ENCODE measurements around the gene REPS1. TPM values are rescaled to one million over a fixed set of nuclear protein-coding genes. Genes with fewer than 3 reads are reported as not detected.

Gene REPS1
- total RNA-seq, 2 experiments from 2014 or later = 25.8 to 28.8 TPM

DNA sequence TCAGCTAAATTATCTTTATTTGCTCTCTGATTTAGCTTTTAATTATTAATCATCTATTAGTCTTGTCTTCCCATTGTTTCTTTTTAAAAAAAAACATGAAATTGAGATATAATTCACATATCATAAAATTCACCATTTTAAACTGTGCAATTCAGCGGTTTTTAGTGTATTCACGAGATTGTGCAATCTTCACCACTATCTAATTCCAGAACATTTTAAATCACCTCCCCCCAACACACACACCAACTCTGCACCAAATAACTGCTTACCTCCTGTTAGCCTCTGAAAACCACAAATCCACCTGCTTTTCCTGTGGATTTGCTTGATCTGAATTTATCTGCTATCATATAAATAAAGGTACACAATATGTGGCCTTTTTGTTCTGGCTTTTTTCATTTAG, 31.7 kb upstream of the REPS1 start:
- CTCF ChIA-PET = no interaction called here

DNA sequence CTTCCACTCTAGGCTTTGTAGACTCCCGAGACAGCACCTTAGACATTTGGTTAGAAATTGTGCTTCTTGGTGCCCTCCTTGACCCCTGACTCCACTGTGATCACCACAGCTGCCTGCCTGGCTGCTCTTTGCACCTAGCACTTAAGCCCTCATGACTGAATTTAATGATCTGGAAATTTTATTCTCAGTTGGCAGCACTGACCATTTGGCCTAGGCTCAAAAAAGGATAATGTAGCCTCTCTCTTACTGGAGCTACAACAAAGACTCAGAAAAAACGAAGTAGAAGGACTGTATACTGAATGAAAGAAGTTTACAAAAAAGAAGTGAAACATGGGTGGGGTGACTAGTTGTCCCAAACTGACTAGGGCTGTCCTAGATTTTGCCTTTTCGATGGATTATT, 29.2 kb upstream of the REPS1 start:
- intact Hi-C loops (cut with micrococcal nuclease) = no loop called here
- Mint-ChIP-seq H3K9me3 (no peaks in the 10 kb centered on the region), H3K27ac (no peak overlapping the region), H3K27me3 (ENCODE audit: low read depth) (no peaks in the 10 kb centered on the region), H3K4me1 (ENCODE audit: low read depth) (no peaks in the 10 kb centered on the region), H3K4me3 (no peak overlapping the region), H3K36me3 (ENCODE audit: low read depth) (no peaks in the 10 kb centered on the region)
- no peak for DNase-seq
- CTCF ChIA-PET = no interaction called here

More for the DNA sequence above, 31.7 kb upstream of the REPS1 start:
- no peak for DNase-seq
- H3K27ac Mint-ChIP-seq = no peak overlapping the region
- no peaks in the 10 kb centered on the region for H3K36me3 Mint-ChIP-seq (ENCODE audit: low read depth)
- no peaks in the 10 kb centered on the region for H3K4me1 Mint-ChIP-seq (ENCODE audit: low read depth)
- H3K27me3 Mint-ChIP-seq (ENCODE audit: low read depth) = no peaks in the 10 kb centered on the region
- intact Hi-C loops (cut with micrococcal nuclease) = no loop called here
- no peak overlapping the region for H3K4me3 Mint-ChIP-seq
- no peaks in the 10 kb centered on the region for H3K9me3 Mint-ChIP-seq

GRCh38 chr6:139016337-139017213, 28.5 kb upstream of the REPS1 start:
- no peaks in the 10 kb centered on the region for H3K27me3 Mint-ChIP-seq (ENCODE audit: low read depth)
- CTCF ChIA-PET = no interaction called here
- no peak overlapping the region for H3K4me3 Mint-ChIP-seq
- no peak overlapping the region for H3K27ac Mint-ChIP-seq
- DNase-seq = no peak
- no peaks in the 10 kb centered on the region for H3K4me1 Mint-ChIP-seq (ENCODE audit: low read depth)
- intact Hi-C loops (cut with micrococcal nuclease) = no loop called here
- H3K36me3 Mint-ChIP-seq (ENCODE audit: low read depth) = no peaks in the 10 kb centered on the region
- no peaks in the 10 kb centered on the region for H3K9me3 Mint-ChIP-seq

DNA sequence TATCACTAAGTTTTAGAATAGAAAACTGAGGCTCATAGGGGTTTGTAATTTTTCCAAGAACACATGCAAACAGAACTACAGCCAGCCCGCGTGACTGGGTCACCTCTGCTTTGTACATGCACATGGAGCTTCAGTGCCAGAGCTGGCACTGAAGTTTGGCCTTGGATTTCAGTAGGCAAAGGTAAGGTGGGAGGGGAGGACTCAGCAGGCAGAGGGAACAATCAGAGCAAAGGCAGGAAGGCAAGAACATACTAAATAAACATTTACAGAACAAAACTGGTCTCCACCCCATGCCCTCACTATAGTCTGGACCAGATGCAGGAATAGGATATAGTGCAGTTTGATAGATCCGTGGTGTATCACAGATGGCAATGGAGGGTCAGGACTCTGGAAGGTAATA, 26.9 kb upstream of the REPS1 start:
- no peak for DNase-seq
- intact Hi-C loops (cut with micrococcal nuclease) = loop anchor here (1.0 kb wide), 1 partner anchor 29 kb away; no protein-coding TSS in a partner anchor
- Mint-ChIP-seq H3K36me3 (ENCODE audit: low read depth) (no peaks in the 10 kb centered on the region), H3K4me3 (no peak overlapping the region), H3K4me1 (ENCODE audit: low read depth) (no peaks in the 10 kb centered on the region), H3K27me3 (ENCODE audit: low read depth) (no peaks in the 10 kb centered on the region), H3K27ac (no peak overlapping the region), H3K9me3 (no peaks in the 10 kb centered on the region)
- CTCF ChIA-PET = interaction anchor here (1.2 to 1.5 kb wide), 2 partner anchors 25 to 349 kb away, joined by 4 to 5 read pairs; no protein-coding TSS in a partner anchor

DNA sequence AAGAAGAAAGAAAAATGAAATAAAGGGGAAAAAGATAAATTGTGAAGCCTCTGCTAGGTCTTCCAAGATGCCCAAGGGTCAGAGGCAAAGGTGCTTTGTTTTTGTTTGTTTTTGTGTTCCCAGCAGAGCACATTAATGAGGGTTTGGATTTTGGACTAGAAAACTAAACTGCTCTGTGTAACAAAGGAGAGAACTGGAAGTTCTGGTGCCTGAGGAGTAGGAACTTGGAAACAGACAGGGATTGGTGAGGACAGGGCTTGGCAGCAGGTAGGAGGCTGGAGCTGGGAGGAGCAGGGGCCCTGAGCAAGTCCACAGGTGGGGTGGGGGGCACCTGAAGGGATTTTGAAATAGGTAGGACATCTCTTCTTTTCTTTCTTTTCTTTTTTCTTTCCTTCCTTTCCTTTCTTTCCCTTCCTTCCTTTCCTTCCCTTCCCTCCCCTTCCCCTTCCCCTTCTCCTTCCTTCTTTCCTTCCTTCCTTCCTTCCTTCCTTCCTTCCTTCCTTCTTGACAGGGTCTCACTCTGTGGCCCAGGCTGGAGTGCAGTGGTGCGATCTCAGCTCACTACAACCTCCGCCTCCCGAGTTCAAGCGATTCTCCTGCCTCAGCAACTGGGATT, 25.2 kb upstream of the REPS1 start:
- Mint-ChIP-seq H3K27ac (no peak overlapping the region), H3K4me1 (ENCODE audit: low read depth) (no peaks in the 10 kb centered on the region), H3K27me3 (ENCODE audit: low read depth) (no peaks in the 10 kb centered on the region), H3K4me3 (no peak overlapping the region), H3K36me3 (ENCODE audit: low read depth) (no peaks in the 10 kb centered on the region), H3K9me3 (no peaks in the 10 kb centered on the region)
- CTCF ChIA-PET = interaction anchor here (0.7 kb wide), 1 partner anchor 27 kb away, joined by 4 read pairs; no protein-coding TSS in a partner anchor
- intact Hi-C loops (cut with micrococcal nuclease) = no loop called here
- no peak for DNase-seq

DNA sequence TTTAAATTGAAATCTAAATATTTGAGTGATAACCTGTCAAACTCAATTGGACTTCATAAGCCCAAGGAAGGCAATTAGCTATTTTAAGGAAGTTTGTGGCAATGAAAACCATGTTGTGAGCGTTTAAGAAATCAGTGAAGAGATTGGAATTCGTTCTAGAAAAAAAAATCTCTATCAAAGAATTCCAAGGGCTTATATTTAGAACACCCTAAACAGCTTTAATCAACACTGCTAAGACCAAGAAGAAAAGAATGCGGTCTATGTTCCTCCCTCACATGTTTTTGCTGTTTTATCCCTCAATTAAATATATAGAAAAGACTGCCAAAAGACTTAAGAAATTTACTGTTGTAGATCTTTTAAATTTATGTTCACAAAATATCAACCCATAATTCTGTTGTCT, 23.9 kb upstream of the REPS1 start:
- no peak for DNase-seq
- no peaks in the 10 kb centered on the region for H3K27me3 Mint-ChIP-seq (ENCODE audit: low read depth)
- no peaks in the 10 kb centered on the region for H3K36me3 Mint-ChIP-seq (ENCODE audit: low read depth)
- no peaks in the 10 kb centered on the region for H3K9me3 Mint-ChIP-seq
- intact Hi-C loops (cut with micrococcal nuclease) = no loop called here
- no peak overlapping the region for H3K4me3 Mint-ChIP-seq
- H3K4me1 Mint-ChIP-seq (ENCODE audit: low read depth) = no peaks in the 10 kb centered on the region
- no peak overlapping the region for H3K27ac Mint-ChIP-seq
- CTCF ChIA-PET = interaction anchor here (0.7 kb wide), 1 partner anchor 576 kb away, joined by 3 read pairs; no protein-coding TSS in a partner anchor

DNA sequence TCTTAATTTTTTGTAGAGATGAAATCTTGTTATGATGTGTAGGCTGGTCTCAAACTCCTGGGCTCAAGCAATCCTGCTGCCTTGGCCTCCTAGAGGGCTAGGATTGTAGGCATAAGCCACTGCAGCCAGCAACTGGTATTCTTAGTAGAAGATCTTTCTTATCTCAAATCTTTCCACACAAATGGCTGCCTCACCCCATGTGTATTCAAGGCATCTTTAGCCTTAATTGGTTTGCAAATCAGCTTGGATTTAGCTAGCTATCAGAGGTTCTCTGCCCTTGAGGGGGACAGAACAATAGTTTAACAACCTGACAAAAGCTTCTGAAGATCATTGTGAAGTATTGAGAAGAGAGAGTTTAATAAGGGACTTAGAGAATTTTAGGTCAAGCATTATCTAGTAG, 22.6 kb upstream of the REPS1 start:
- Mint-ChIP-seq H3K27ac (no peak overlapping the region), H3K36me3 (ENCODE audit: low read depth) (no peaks in the 10 kb centered on the region), H3K27me3 (ENCODE audit: low read depth) (no peaks in the 10 kb centered on the region), H3K9me3 (no peaks in the 10 kb centered on the region), H3K4me3 (no peak overlapping the region), H3K4me1 (ENCODE audit: low read depth) (no peaks in the 10 kb centered on the region)
- CTCF ChIA-PET = interaction anchor here (1.1 kb wide), 1 partner anchor 422 kb away, joined by 3 read pairs; no protein-coding TSS in a partner anchor
- DNase-seq = no peak
- intact Hi-C loops (cut with micrococcal nuclease) = no loop called here

DNA sequence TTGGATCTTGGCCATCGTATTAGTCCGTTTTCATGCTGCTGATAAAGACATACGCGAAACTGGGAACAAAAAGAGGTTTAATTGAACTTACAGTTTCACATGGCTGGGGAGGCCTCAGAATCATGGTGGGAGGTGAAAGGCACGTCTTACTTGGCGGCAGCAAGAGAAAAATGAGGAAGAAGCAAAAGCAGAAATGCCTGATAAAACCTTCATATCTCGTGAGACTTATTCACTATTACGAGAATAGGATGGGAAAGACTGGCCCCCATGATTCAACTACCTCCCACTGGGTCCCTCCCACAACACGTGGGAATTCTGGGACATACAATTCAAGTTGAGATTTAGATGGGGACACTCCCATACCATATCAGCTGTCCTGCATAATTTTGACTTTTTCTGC, 20.1 kb upstream of the REPS1 start:
- no peaks in the 10 kb centered on the region for H3K36me3 Mint-ChIP-seq (ENCODE audit: low read depth)
- CTCF ChIA-PET = interaction anchor here (0.9 to 1.3 kb wide), 2 partner anchors 18 to 490 kb away, joined by 3 read pairs; no protein-coding TSS in a partner anchor
- no peak overlapping the region for H3K27ac Mint-ChIP-seq
- no peaks in the 10 kb centered on the region for H3K9me3 Mint-ChIP-seq
- no peak for DNase-seq
- H3K27me3 Mint-ChIP-seq (ENCODE audit: low read depth) = no peaks in the 10 kb centered on the region
- H3K4me3 Mint-ChIP-seq = no peak overlapping the region
- intact Hi-C loops (cut with micrococcal nuclease) = no loop called here
- no peaks in the 10 kb centered on the region for H3K4me1 Mint-ChIP-seq (ENCODE audit: low read depth)

- no peaks in the 10 kb centered on the region for H3K36me3 Mint-ChIP-seq (ENCODE audit: low read depth)
- CTCF ChIA-PET = interaction anchor here (1.3 kb wide), 1 partner anchor 489 kb away, joined by 3 read pairs; no protein-coding TSS in a partner anchor
- no peaks in the 10 kb centered on the region for H3K4me1 Mint-ChIP-seq (ENCODE audit: low read depth)
- intact Hi-C loops (cut with micrococcal nuclease) = no loop called here
- no peaks in the 10 kb centered on the region for H3K27me3 Mint-ChIP-seq (ENCODE audit: low read depth)
- no peak overlapping the region for H3K4me3 Mint-ChIP-seq
- DNase-seq = no peak
- H3K27ac Mint-ChIP-seq = no peak overlapping the region
- H3K9me3 Mint-ChIP-seq = no peaks in the 10 kb centered on the region
These were observed 19.4 kb upstream of the REPS1 start for GRCh38 chr6:139007428-139007827.

DNA sequence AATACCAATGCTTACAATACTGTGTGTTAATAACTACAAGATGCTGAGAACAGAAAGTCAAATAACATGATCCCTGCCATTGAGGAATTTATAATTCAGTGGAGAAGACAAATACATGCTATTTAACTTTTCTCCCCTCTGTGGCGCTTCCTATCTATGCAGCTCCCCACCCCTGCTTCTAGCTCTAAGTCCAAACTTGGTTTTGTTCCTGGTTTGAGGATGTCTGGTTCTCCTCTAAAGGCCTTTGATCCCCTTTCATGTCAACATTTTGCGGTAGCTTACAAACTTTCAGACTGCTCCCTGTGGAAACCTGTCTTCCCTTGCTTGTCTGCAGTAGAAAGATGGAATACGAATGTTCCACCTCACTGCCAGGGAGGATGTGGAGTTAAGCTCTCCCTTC, 18.4 kb upstream of the REPS1 start:
- no peaks in the 10 kb centered on the region for H3K36me3 Mint-ChIP-seq (ENCODE audit: low read depth)
- no peaks in the 10 kb centered on the region for H3K9me3 Mint-ChIP-seq
- no peaks in the 10 kb centered on the region for H3K27me3 Mint-ChIP-seq (ENCODE audit: low read depth)
- no peaks in the 10 kb centered on the region for H3K4me1 Mint-ChIP-seq (ENCODE audit: low read depth)
- DNase-seq = no peak
- CTCF ChIA-PET = interaction anchor here (0.7 to 1.0 kb wide), 2 partner anchors 9 to 551 kb away, joined by 3 to 4 read pairs; no protein-coding TSS in a partner anchor
- no peak overlapping the region for H3K27ac Mint-ChIP-seq
- H3K4me3 Mint-ChIP-seq = no peak overlapping the region
- intact Hi-C loops (cut with micrococcal nuclease) = no loop called here

GRCh38 chr6:139003751-139004150, 15.7 kb upstream of the REPS1 start:
- intact Hi-C loops (cut with micrococcal nuclease) = no loop called here
- H3K9me3 Mint-ChIP-seq = no peaks in the 10 kb centered on the region
- CTCF ChIA-PET = interaction anchor here (0.7 kb wide), 1 partner anchor 15 kb away, joined by 4 read pairs; no protein-coding TSS in a partner anchor

DNA sequence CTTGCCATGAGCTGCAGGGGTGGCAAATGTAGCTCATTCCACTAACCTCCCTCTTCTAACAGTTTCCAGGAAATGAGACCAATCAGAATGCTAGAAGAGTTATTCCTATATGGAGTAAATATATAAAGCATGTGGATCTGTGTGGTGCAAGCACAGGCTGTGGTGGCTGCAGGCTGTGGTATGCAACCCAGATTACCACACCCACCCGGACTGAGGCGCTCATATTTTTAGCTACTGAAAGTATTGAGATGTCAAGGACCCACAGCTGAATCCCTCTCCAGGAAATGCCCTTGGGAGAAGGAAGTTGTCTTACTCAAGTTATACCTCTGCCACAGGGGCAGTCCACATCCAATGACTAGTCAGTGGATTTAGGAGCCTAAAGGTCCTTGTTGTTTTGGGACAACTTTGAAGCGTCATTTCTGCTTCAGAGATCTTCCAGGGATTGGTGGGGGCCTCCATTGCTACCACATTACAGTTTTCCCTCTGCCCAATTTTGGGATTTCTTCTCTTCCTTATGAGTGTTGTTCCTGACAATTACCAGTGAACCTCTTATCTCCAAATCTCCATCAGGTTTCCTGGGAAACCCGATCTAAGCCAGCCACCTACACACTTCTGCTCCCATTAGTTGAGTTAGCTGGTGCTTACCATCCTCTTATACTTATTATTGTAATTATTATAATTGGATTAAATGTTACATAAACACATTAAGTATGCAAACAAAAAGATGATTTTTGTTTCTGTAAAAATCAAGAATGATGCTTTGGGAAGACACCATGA, 12.1 kb upstream of the REPS1 start:
- intact Hi-C loops (cut with micrococcal nuclease) = no loop called here
- H3K9me3 Mint-ChIP-seq = no peaks in the 10 kb centered on the region
- H3K27ac Mint-ChIP-seq = no peak overlapping the region
- H3K4me3 Mint-ChIP-seq = no peak overlapping the region
- no peaks in the 10 kb centered on the region for H3K27me3 Mint-ChIP-seq (ENCODE audit: low read depth)
- H3K36me3 Mint-ChIP-seq (ENCODE audit: low read depth) = no peaks in the 10 kb centered on the region
- DNase-seq = no peak
- H3K4me1 Mint-ChIP-seq (ENCODE audit: low read depth) = no peaks in the 10 kb centered on the region
- CTCF ChIA-PET = no interaction called here

More at GRCh38 chr6:139003751-139004150, 15.7 kb upstream of the REPS1 start:
- Mint-ChIP-seq H3K27ac (no peak overlapping the region), H3K4me3 (no peak overlapping the region), H3K4me1 (ENCODE audit: low read depth) (no peaks in the 10 kb centered on the region), H3K36me3 (ENCODE audit: low read depth) (no peaks in the 10 kb centered on the region), H3K27me3 (ENCODE audit: low read depth) (no peaks in the 10 kb centered on the region)
- no peak for DNase-seq

Measured in activated naive CD4-positive, alpha-beta T cell treated with anti-CD3 and anti-CD28 coated beads for 36 hours (primary cell).